DND-41 (cell line): ENCODE measurements around the gene APOO.

Experiments
- EZH2 ChIP-seq: IDR thresholded peaks from 3 replicates; pipeline ENCODE4 v1.6.1; 2012; ENCODE audit warnings: borderline replicate concordance, low read depth, mild to moderate bottlenecking, moderate library complexity, low read length, inconsistent platforms; ENCODE audit not compliant: severe bottlenecking
- TF ChIP-seq, protein P1 (sequence below): IDR thresholded peaks from 2 replicates; pipeline ENCODE4 v1.5.1; 2012; ENCODE audit warnings: borderline replicate concordance, low read length, moderate library complexity, mild to moderate bottlenecking; ENCODE audit not compliant: poor library complexity, severe bottlenecking; ENCODE audit errors: extremely low read depth

DNA sequence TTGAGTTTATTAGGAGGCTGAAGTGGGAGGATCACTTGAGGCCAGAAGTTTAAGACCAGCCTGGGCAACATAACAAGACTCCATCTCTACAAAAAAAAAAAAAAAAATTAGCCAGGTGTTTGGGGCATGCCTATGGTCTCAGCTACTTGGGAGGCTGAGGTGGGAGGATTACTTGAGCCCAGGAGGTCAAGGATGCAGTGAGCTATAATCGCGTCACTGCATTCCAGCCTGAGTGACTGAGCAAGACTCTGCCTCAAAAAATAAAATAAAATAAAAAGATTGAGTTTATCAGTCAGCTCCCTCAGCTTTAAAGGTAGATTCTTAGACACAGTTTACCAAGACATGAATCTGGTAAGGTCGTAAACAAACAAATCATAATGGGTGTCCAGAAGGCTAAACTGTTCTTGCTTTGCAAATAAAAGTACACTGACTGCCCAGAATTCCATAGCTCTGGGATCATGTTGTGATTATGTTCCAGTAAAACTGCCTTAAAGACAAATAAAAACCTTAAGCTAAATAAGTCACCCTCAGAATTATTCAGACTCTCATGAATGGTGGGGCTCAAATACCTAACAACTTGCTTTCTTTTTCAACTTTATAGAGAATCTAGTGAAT is 18.7 kb downstream of the APOO start:
- TF ChIP-seq, protein P1, sequence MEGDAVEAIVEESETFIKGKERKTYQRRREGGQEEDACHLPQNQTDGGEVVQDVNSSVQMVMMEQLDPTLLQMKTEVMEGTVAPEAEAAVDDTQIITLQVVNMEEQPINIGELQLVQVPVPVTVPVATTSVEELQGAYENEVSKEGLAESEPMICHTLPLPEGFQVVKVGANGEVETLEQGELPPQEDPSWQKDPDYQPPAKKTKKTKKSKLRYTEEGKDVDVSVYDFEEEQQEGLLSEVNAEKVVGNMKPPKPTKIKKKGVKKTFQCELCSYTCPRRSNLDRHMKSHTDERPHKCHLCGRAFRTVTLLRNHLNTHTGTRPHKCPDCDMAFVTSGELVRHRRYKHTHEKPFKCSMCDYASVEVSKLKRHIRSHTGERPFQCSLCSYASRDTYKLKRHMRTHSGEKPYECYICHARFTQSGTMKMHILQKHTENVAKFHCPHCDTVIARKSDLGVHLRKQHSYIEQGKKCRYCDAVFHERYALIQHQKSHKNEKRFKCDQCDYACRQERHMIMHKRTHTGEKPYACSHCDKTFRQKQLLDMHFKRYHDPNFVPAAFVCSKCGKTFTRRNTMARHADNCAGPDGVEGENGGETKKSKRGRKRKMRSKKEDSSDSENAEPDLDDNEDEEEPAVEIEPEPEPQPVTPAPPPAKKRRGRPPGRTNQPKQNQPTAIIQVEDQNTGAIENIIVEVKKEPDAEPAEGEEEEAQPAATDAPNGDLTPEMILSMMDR, result no peak
- TF ChIP-seq EZH2, result no peak
